CD4-positive, alpha-beta T cell treated with Interleukin-17A for 1 hour (primary cell): Measurements from ENCODE around the gene TUBA3C.

Source experiments
- DNase-seq: peaks from one replicate; pipeline ENCODE4 v3.0.0-alpha.2; 2020

TUBA3C gene

DNA sequence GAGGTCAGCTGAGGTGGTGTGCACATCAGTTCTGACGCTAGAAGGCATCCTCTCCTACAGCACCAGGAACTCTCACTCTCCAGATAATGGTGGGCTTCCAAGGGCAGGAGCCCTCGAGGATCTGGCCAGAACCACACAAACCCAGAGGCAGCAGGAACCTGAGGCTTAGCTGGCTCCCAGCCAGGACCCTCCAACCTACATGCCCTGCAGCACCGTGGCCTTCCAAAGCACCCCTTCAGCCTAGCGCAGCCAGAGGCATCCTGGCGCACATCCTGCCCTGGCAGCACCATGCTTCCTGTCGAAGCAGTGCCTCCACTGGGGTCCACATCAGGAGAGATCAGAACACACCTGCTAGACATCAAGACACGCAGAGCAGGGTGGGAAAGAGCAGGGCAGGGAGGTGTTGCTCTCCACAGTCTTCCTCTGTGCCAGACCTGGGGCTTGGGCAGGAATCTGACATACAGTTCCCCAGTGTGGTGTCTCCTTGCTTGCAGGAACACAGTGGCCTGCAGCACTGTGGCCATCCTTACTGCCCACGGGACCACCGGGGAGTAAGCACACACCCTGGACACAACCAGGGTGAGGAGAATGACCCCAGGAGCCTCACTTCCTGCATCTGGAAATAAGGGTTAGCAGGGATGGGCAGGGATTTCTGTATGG, 21.7 kb downstream of the TUBA3C start:
- no peak for DNase-seq

DNA sequence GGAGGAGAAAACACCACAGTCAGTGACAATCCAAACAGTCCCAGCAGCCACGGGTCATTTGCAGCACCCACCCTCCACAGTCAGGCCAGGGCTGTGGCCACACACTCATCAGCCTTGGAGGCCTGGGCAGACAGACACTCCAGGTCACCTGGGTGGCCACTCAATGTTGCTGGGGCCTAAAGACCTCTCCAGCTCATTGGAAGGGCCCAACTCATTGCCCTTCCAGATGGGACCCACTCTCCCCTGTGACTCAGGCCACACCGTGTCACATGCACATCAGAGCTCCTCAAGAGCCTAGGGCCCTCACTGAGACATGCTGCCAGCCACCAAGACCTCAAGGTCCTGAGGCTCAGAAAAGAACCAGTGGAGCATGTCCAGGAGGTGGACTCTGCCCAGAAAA, 22.4 kb downstream of the TUBA3C start:
- DNase-seq: no peak

DNA sequence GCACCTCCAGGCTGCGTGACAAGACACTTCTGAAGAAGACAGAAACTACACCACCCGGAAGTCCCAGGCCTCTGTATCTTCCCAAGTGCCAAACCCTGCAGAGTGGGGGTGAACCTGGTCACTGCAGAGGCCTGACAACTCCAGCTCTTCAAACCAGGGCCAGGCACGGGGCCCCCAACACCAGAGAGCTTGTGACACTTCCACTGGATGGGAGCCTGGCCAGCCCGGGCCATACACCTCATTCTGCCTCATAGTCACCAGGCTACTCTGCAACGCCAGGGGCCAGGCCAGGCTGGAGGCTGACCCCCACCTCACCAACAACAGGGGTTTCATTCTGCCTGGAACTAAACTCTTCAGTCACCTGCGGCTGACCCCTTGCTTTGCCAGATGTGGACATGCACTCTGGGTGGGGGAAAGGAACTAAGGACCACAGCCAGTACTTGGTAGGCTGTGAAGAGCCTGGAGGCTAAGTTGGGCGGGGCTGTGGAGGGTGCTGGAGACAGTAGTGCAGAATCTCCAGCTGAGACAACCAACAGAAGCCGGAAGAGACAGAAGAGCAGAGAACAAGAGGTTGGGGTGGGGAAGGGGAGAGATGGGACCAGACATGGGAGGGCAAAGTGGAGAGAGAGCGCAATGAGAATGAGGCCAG, 23.0 kb downstream of the TUBA3C start:
- no peak for DNase-seq

DNA sequence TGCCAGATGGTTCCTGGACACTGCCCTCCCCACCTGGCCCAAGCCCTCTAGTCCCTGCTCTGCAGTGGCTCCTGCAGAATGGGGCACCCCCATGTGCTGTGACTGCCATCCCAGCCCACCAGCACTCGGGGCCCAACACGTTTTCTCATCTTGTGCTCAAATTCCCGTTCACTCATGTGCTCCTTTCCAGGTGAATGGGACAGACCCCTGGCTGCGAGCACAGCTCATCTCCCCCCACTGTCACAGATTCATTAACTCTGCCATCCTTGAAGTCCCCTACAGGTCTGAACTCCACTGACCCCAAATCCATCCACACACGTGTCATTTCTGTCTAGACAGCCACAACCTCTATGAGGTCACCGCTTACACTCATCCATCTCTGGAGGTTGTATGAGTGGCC, 23.6 kb downstream of the TUBA3C start:
- DNase-seq: no peak

DNA sequence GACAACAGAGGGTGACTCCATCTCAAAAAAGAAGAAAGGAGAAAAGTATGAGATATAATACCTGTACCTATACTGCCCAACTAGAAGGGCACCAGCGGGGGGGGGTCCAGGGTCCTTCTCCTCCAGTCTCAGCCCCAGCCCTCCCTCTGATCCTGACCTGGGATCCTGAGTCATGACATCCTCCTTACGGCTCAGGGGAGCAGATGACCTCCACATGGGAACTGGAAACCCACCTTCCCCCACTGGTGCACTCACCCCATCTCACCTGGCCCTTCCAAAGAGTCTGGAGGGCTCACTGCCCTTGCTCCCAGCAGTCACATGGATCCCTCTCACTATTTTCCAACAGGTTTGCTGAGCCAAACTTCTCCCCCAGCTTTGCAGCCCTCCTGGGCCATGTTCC, 24.2 kb downstream of the TUBA3C start:
- DNase-seq: no peak

DNA sequence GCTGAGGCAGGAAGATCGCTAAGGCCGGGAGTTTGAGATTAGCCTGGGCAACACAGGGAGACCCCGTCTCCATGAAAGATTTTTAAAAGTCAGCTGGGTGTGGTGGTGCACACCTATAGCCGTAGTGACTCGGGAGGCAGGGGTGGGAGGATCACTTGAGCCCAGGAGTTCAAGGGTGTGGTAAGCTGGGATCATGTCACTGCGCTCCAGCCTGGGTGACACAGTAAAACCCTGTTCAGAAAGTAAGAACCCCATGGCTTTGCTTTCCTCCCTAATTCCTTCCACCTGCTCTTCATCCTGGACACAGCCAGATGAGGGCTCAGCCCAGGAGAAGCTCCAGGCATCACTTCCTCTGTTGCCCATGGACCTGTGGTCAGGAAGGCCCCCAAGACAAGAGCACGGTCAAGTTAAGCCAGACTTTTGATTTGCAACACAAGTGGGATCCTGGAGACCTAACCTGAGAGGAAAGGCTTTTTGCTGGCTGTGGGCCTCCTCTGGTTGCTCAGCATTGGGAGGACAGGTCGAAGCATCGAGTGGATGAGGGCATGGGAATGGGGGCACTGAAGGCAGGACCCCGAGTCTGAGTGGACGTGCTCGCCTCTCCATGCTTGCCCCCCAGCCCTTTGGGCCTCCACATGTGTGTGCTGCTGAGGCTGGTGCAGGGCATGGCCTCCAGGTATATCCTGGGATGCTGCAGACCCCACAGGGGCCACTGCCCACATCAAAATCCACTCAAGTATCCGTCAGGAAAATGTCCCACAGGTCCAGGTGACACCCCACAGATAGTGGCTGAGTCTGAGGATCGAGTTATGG, 25.4 kb downstream of the TUBA3C start:
- DNase-seq: no peak

DNA sequence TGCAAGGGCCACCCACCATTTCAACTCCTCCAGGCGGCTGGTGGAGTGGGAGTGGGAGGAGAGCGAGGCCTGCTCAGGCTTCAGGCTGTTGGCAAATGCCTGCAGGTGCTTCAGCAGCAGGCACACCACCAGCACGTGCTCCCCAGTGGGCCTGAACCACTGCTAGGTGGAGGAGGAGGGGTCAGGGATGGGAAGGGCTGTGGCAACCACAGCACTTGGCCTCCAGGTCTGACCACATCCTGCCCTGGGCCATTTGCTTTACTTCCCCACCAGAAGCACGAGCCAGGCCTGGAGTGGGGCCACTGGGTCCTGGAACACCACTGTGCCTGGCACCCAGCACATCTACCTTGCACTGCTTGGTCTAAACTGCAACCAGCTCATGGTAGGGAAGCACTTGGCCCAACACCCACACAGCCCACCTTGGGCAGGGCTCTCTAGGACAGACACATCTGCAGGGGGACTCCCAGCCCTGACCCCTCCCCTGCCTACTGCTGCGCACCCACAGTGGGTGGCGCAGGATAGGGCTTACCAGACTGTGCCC, 26.2 kb downstream of the TUBA3C start:
- DNase-seq: no peak

DNA sequence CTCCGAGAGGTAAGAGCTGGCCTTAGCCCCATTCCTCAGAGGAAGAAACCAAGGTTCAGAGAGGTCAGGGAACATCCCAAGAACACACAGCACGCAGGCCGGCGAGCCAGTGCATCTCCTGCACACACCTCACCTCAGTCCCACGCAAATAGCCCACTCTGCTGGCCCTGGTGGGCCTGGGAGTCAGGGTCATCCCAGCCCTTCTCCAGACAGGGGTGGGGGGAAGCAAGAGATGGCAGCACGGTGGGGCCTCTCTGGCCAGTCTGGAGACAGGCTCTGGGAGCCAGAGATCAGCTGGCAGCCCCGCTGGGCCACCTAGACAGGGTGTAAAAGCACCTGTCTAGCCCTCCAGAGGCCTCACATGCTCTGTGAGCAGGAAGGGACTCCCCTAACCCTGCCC, 26.8 kb downstream of the TUBA3C start:
- no peak for DNase-seq

DNA sequence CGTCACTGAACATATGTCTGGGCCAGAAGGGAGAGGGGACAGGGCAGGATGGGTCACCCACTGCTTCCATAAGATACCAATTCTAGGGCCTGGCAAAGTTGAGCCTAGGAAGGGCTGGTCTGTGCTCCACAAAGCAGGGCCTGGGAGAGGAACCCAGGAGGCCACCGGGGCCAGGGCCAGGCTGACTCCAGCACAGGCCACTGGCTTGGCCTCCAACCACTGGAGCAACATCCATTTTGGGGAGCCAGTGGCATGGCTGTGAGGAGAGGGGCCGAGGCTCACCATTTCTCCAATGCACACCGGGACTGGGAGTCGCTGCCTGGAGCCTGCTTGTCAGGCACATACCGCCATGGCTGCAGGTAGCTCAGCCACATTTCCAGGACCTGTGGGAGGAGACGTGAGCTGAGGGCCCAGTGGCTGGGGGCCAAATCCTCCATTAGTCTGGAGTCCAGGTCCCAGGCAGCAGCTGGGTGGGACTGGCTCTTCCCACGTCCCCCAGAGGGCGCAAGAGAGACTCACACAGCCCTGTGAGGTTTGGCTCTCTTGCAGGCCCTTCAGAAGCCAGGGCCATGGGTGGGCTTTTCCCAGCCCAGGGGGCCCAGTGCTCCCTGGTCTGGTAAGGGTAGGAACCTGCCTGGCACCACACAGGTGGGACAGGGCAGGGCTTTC, 27.7 kb downstream of the TUBA3C start:
- no peak for DNase-seq

DNA sequence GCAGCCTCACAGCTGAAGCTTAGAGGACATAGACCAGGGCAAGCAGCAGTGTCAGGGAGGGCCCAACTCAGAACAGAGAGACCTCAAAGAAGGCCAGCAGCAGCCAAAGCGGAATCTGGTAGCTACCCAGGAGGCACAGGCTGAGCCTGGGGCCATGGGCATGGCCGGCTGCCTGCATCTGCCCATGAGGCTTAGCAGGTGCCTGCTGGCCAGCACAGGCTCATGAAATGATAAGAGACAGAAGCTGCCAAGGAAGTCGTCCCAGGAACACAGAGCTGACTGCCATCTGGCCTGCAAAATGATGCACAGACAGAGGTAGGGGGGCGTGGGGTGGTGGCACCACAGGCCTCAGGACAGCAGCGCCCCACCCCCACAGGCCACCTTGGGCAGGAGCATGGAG, 29.2 kb downstream of the TUBA3C start:
- DNase-seq: no peak

DNA sequence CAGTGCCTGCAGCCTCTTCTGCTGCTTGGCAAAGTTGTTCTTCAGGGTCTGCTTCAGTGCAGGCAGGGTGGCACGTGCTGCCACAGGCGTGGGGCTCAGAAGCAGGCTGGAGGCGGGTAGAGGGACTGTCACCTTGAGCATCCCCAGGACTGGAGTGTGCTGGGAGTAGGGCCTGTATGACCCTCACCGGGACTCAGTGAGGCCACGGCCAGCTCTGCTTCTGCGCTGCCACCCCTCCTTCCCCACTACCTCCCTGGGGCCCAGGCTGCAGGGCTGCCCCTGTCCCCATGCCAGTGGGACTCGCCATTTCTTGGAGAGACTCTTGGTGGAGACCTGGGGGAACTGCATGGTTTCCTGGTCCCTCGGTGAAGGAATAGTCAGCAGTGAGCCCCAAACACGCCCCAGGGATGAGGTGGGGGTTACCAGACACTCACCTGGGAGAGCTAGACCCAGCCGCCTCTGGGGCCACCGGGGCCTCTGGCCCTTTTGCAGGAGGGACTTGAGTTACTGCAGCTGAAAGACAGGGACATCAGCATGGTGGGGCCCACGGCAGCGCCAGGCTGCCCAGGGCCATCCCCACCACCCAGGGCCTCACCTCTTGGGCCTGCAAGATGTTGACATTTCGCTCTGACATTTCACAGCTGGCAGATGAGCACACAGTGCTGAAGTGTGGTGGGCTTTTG, 29.9 kb downstream of the TUBA3C start:
- DNase-seq: no peak

DNA sequence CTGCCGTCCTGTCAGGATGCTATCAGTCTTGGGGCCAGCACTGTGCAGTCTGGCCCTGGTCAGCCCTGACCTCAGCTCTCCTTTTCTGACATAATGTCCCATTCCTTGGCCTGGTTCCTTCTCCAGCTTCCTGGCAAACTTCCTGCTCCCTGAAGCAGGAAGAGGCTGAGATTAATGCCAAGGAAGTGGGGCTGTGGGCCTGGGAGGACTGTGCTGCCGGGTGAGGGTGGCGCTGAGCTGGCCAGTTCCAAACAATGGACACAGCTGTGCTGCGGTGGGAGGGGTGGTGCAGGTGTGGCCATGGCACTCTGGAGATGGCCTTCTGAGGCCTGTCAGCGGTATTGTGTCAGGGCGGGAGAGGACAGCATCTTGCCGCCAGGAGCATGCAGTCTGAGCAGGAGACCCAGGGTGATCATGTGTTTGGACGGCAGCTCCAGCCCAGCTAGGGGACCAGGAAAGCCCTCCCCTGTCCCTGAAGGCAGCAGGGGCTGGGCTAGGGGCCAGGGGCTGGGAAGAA, 30.9 kb downstream of the TUBA3C start:
- no peak for DNase-seq

DNA sequence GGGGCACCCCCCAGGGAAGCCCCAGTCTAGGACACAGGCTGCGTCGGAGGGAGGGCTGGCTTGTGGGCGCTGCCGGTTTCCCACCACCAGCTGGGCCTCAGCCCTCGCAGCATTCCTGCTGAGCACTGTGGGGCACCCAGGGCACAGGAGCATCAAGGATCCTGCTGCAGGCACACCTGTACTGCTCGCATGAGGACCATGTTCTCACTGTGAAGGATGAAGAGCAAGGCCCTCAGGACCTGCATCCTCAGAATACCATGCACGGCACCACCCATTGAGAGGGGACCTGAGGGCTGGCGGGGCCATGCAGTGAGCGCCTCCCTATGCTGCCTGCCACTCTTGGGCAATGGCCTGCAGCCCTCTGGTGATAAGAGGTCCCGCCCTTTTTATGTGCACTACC, 31.4 kb downstream of the TUBA3C start:
- DNase-seq: no peak

DNA sequence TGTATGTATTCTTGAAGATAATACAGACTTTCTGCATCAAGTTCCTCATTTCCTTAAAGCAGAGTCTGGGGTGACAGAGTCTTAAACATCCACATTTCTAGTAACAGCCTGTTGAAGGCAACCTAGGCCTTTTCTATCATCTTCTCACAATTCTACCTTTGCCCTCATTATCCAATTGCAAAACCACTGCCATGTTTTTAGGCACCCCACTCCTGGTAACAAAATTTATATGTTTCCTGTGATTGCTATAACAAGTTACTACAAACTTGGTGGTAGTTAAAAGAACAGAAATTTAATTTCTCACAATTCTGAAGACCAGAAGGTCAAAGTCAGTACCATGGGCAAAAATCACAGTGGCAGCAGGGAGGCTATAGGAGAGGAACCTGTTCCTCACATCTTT, 33.1 kb downstream of the TUBA3C start:
- no peak for DNase-seq
